Measurements from ENCODE around the gene BRINP3.
"Not testable (repeated sequence)": the region's sequence is repeated elsewhere in the genome, so short reads cannot be mapped to it uniquely, and the experiment has no call there.

Gene BRINP3

DNA sequence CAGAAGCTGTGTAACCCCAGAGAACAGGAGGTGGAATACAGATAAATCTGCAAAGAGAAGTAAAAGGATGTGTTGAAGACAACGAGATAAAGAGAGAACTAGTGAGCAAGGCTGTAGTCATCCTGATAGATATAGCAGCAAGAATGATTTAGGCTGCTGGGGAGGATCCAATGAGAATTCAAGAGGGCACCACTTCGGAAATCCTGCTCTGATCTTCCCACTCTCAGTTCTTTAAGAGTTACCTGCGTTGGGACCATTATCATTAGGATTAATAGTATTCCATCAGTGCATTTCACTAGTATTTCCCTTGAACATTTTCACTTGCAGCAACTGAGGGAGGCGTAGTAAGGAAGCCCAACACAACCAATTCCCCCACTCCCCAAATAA is at the start of gene BRINP3:
TSS of gene BRINP3 (minus strand) at position 103 of the 387 bp plus-strand sequence.
- no peak for DNase-seq

DNA sequence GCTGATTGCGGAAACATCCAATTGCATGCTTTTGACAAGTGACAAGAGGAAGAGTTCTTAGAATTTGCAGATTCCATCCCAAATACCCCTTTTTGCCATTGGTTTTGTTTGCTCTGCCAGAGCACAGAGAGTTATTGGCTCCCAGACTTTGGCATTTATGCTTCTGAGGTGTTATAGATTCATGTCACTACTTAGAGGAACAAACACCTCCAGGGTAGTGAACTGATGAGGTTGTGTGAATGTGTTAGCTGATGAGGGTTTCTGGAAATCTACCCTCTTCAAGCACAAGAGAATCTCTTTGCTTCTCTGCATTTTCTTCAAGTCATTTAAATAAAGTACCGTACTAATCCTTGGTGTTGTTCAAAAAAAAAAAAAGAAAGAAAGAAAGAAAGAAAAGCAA is 33.9 kb upstream of the BRINP3 start:
- no peak for DNase-seq

DNA sequence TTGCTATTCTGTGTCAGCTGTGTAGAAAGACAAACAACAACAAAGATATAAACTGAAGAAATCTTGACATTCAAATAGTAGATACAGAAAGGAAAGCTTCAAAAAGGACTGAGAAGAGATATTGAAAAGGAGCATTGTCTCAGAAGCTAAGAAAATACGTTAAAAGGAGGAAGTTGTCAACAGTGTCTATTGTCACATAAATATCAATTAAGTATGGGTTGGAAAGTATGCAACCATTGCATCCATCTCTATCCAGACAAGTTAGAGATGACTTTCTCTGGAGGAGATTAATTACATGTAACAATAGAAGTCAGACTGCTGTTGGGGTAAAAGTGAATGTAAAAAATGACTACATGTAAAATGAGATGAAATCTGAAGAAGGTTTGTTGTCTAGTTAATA is 29.7 kb upstream of the BRINP3 start:
- DNase-seq, result no peak

GRCh38 chr1:190504539-190504938 is 26.9 kb upstream of the BRINP3 start:
- not testable (repeated sequence) for DNase-seq

DNA sequence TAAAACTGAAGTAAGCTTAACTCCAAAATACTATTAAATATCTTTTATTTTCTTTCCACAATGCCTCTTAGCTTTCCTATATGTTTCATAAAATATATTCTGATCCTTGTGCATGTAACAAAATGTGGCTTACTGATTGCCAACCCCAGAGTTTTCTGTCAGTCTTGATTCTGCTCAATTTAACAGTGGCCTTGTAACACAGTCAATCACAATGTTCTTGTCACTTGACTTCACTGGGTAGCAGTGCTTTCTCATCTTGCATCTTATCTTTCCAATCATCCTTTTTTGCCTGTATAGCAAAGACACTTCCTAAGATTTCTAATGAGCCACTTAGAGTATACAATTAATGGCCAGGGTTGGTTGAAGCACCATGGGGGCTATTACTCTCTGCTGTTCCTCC is 19.9 kb upstream of the BRINP3 start:
- no peak for DNase-seq

- DNase-seq, result no peak
Observed at GRCh38 chr1:190494451-190494850, 16.8 kb upstream of the BRINP3 start.

GRCh38 chr1:190491404-190491803 is 13.7 kb upstream of the BRINP3 start:
- no peak for DNase-seq

- no peak for DNase-seq
Observed at GRCh38 chr1:190484045-190484444, 6.4 kb upstream of the BRINP3 start.

- no peak for DNase-seq
Observed at GRCh38 chr1:190480231-190480630, 2.6 kb upstream of the BRINP3 start.

GRCh38 chr1:190479516-190479915 is 1.9 kb upstream of the BRINP3 start:
- DNase-seq, result no peak

- no peak for DNase-seq
Observed at GRCh38 chr1:190479050-190479397, 1.4 kb upstream of the BRINP3 start.

DNA sequence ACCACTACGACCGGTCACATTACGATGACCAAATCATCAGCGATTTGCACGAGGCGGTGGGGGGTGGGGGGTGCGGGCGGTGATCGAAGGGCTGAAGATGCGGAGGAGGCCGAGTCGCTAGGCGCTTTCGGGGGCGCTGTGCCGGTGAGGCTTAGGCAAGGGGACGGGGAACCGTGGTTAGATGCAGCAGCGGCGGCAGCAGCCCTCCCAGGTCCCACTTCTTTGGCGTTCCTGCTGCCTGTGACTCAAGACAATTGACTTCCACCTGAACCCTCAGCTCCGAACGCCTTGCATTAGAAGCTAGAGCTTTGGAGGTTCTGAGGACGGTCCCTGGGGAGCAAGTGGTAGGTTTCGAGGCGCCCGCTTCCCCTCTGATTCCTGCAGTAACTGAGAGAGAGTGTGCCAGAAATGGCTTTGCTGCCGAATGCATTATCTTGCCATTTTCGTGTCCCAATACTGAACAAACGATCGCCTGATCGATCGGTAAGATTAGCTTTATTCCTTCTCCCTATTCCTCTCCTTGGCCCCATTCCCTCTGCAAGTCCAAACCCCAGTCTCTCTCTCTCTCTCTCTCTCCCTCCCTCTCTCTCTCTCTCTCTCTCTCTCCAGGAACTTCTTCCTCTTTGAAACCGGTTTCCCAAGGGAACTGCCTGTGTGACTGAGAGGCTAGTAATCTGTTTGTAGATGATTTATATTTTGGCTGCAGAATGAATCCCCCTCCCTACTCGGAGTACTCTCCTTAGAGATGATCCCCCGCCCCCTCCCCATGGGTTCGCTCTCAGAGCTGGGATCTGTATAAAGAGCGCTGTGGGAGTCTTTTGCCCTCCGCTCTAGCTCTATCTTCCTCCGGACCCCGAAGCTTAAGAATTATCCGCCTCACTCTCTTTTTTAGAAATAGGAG is 735 bp upstream of the BRINP3 start:
- no peak for DNase-seq

DNA sequence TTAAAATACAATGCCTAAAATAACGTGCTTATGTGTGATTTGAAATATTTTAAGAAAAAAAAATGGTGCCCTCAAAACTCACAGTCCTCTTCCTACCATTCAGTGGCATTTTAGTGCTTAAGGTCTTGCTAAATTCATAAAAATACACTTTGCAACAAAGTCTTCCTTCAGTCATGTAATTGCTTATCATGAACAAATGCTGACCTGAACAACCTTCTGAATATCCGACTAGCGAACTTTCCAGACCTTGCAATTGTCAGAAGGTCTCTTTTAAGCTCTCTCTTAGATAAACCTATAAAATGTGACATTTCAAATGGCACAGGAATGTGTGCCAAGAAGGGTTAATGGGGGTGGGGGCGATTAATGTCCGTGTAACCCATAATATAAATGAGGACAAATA is 858 bp downstream of the BRINP3 start:
- DNase-seq, result no peak

DNA sequence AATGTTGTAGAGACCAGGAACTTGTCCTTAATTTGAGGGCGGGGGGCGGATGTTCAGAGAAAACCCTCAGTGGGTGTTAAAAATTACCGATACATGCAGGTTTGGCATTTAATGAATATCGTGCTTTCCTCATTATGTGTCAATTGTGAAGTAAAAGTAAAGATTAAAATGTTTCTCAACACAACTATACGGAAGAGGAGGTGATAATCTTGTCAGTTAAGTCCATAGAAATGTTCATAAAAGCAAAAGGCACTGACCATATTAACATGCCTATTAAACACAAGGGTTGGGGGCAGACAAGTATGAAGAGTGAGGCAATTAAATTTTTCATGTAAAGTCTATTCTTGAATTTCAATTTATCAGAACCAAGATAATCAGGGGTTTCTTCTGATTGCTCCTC is 1.3 kb downstream of the BRINP3 start:
- no peak for DNase-seq

- DNase-seq, result no peak
Observed at GRCh38 chr1:190475421-190476141, 2.1 kb downstream of the BRINP3 start.

DNA sequence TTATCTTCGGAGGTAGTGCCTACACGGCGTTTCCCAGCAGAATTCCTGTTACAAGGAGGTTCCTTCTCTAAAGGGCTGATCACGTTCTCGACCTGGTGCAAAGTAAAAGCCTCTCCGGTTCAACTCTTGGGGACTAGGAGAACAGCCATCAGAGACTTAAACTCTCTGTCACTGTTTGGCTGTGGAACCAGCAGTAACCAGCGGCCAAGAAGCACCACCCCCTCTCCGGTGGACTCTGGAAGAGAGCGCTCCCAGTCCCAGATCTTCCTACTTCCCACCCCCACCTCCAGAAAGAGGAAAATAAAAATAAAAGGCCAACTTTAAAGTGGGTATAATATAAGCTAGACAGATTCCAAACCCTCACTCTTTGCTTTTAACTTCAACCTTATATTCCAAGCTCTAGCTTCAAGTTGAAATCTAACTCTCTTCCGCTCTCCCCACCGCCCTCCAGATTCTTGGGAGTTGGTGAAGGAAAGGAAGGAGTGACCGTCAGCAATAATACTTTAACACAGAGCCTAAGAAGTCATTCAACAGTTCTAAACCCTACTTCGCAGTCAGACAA is 2.9 kb downstream of the BRINP3 start:
- no peak for DNase-seq

DNA sequence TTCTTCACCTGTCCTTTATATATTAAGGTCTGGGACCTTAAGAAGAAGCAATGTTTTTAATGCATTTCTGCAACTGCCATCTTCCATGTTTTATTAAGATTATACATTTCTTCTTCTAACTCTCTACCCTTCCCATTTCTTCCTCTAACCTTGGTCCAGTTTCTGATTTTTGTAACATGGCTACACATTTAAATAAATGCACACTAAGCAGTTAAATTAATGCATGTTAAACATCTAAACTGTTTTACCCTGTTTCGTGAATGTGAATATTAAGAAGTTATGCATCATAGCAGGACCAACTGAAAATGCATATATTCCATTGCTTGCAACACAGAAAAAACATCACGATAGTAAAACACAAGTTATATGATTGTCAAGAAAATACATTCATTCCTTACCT is 3.7 kb downstream of the BRINP3 start:
- DNase-seq, result no peak

DNA sequence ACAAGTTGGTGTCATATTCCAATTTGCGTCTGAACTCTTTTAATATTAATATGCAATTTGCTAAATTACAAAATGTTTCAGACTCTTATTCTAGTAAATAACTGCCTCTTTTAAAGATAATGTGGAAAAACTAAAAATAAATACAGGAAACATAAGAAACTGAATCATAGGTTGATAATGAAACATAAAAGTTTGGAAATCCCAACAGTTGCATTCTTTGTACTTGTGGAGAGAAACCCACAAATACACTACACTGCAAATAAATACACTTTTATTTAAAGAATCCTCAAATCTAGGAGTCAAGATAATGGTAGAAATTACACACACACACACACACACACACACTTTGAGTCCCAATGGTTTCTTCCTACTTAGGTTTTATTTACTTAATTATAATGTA is 5.2 kb downstream of the BRINP3 start:
- DNase-seq, result no peak

DNA sequence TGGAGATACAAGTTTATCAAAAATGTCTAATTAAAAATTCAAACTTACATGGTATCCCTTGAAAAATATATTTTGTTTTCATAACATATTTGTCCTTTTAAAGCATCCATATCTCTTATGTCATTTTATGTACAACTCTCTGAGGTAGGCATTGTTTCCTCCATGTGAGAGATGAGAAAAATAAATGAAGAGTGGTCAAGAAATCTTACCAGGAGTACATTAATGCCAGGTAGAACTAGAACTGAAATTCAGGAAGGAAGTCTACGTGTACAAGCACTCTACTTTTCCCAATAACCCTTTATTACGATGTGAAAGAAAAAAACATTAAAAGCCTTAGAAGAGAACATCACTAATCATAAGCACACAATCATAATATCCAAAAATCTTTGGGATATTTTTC is 5.6 kb downstream of the BRINP3 start:
- no peak for DNase-seq

DNA sequence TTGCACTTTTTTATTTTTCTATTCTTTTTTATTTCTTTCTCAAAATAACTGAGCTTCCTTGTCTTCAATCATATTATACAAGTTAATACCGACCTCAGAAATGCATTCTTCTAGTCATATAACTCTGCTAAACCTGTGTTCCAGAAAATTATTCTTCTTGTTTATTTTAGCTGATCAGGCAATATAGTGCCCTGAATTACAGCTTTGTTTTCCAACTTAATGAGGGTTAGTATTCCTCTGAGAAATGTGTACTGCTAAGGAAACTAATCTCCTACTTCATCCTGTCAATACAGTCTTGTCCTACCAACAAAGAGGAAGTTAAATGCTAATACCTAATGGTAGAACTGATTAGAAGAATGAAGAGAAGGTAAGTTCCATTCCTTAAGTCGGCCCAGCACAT is 13.0 kb downstream of the BRINP3 start:
- no peak for DNase-seq

- DNase-seq, result no peak
Observed at GRCh38 chr1:190456129-190456528, 21.5 kb downstream of the BRINP3 start.

DNA sequence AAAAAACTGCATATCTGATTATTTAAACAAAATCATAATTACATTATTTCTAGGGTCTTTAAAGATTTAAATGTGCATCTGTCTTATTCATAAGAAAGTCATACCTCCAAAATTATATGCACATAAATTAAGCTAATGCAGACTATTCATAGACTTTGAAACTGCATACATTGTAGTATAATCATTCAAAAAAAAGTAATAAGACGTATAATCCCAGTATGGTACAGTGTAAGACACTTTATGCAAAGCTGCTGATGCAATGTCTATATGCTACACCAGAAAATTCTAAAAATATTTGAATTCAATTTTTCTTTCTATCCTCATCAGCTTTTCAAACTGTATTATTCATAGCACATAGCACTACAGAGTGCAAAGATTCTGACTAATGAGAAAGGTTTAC is 22.0 kb downstream of the BRINP3 start:
- no peak for DNase-seq

- no peak for DNase-seq
Observed at GRCh38 chr1:190453550-190453949, 24.1 kb downstream of the BRINP3 start.

DNA sequence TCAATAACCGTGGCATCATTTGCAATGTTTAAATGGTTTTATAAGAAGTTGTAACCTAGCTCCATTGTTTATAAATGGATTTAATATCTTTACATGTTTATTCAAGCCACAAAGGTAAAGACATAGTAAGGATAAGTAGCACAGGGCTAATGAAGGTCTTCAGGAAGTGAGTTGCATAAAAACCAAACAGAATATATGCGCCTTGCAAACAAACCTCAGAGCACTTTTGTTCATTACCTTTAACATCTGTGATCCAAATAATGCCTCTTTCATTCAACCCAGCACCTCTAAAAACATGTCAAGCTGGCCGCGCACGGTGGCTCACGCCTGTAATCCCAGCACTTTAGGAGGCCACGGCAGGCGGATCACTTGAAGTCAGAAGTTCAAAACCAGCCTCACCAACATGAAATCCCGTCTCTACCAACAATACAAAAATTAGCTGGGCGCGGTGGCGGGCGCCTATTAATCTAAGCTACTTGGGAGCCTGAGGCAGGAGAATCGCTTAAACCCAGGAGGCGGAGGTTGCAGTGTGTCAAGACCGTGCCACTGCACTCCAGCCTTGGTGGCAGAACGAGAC is 25.3 kb downstream of the BRINP3 start:
- DNase-seq, result no peak
